ENCODE data around the gene GLI2. TPM values are rescaled to one million over a fixed set of nuclear protein-coding genes. Genes with fewer than 3 reads are reported as not detected.

Gene GLI2
- total RNA-seq, 1 experiment from 2014 or later = 3.4 TPM

GRCh38 chr2:120765678-120766469 is 30.2 kb downstream of the GLI2 start (continued):
- TF ChIP-seq ZFX (IDR thresholded peaks at IDR 0.05) = no peak

DNA sequence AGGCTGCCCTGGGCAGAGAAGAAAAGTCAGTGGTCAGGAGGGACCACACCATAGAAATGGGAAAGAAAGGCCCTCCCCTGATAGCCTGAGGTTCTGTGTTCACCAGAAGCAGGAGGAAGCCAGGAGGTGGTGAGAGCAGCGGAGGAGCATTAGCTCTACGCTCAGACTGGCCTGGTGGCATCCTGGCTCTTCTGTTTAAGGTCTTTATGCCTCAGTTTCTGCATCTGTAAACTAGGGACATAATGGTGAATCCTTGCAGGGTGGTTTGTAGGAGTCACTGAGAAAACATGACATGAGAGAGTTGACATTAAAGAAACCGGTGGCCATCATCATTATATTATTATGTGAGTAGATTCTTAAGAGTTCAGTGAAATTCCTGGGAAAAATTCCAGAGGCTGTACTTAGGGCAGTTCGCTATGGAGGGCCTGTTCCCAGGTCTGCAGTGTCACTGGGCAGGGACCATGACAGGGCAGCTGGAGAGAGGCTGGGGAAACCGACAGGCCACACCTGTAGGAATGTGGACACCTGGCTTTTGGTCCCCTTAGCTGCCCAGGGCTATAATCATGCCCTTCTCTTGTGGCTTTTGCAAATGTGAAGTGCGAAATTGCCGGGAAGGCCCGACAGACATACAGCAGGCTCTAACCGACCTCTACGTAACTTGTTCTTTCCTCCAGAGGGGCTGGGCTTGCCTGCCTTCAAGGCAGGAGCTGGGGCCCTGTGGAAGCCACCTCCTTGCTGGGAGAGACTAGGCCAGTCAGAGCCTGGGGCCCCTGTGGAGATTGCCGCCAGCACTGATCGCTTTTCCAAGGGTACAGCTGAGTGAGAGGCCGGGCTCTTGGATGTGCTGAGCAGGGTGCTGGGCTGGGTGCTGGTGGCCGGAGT is 31.0 kb downstream of the GLI2 start:
- BruUV-seq (replicated peaks) = no TSS peak
- RAD21 ChIA-PET (ENCODE audit: low non-redundant PET in 1 of 2, low total read pairs in 2 of 2, uncharacterized antibody in 2 of 2, unreplicated experiment in 2 of 2) = no interaction called here
- ATAC-seq (no peak), DNase-seq (ENCODE audit: low read depth, low spot score) (no peak)
- Histone ChIP-seq H3K9ac (ENCODE audit: low read length) (no peak overlapping the region), H3K27me3 (ENCODE audit: insufficient read depth, low read length) (no peaks in the 10 kb centered on the region), H4K20me1 (ENCODE audit: insufficient read depth) (no peaks in the 10 kb centered on the region), H3K36me3 (ENCODE audit: control insufficient read depth in 1 of 2, insufficient read depth in 2 of 2, low read length in 2 of 2) (no peaks in the 10 kb centered on the region), H3K4me2 (ENCODE audit: low read length) (no peak overlapping the region), H2AFZ (ENCODE audit: low read depth, low read length, poor library complexity, severe bottlenecking) (no peak overlapping the region), H3K4me3 (replicated peaks in 1 of 2; ENCODE audit: low read depth in 1 of 2, low read length in 2 of 2) (no peak overlapping the region), H3K9me3 (ENCODE audit: control insufficient read depth in 1 of 2, insufficient read depth in 1 of 2, low read depth in 1 of 2, low read length in 2 of 2) (no peaks in the 10 kb centered on the region), H3K9me2 (ENCODE audit: insufficient read depth) (no peaks in the 10 kb centered on the region), H3K4me1 (ENCODE audit: control insufficient read depth in 1 of 2, insufficient read depth in 2 of 2, low read length in 2 of 2) (peaks cover 14 to 33% of the 10 kb centered on the region in 2 experiments), H3K27ac (ENCODE audit: low read depth, low read length) (no peak overlapping the region), H3K79me2 (ENCODE audit: insufficient read depth, low read length) (no peaks in the 10 kb centered on the region)
- POLR2A ChIA-PET = no interaction called here
- TF ChIP-seq SP1 (IDR thresholded peaks at IDR 0.05; ENCODE audit: low read depth) (no peak), CTCF (IDR thresholded peaks at IDR 0.05 in 2 of 3, conservative IDR thresholded peaks at IDR 0.05 in 1 of 3; ENCODE audit: borderline replicate concordance in 1 of 3, insufficient read depth in 1 of 3, low read depth in 2 of 3, low read length in 2 of 3) (no peak), YY1 (IDR thresholded peaks at IDR 0.05; ENCODE audit: extremely low read depth, insufficient replicate concordance, low read depth, low read length) (no peak), ZNF274 (IDR thresholded peaks at IDR 0.05; ENCODE audit: low read depth, low read length) (no peak), CEBPB (IDR thresholded peaks at IDR 0.05; ENCODE audit: low read depth) (no peak), CBX3 (IDR thresholded peaks at IDR 0.05; ENCODE audit: low read depth) (no peak), ZFX (IDR thresholded peaks at IDR 0.05) (no peak), ELF1 (IDR thresholded peaks at IDR 0.05; ENCODE audit: borderline replicate concordance, low read depth) (no peak), EGR1 (IDR thresholded peaks at IDR 0.05; ENCODE audit: low read depth) (no peak)
- TF ChIP-seq, protein P1, sequence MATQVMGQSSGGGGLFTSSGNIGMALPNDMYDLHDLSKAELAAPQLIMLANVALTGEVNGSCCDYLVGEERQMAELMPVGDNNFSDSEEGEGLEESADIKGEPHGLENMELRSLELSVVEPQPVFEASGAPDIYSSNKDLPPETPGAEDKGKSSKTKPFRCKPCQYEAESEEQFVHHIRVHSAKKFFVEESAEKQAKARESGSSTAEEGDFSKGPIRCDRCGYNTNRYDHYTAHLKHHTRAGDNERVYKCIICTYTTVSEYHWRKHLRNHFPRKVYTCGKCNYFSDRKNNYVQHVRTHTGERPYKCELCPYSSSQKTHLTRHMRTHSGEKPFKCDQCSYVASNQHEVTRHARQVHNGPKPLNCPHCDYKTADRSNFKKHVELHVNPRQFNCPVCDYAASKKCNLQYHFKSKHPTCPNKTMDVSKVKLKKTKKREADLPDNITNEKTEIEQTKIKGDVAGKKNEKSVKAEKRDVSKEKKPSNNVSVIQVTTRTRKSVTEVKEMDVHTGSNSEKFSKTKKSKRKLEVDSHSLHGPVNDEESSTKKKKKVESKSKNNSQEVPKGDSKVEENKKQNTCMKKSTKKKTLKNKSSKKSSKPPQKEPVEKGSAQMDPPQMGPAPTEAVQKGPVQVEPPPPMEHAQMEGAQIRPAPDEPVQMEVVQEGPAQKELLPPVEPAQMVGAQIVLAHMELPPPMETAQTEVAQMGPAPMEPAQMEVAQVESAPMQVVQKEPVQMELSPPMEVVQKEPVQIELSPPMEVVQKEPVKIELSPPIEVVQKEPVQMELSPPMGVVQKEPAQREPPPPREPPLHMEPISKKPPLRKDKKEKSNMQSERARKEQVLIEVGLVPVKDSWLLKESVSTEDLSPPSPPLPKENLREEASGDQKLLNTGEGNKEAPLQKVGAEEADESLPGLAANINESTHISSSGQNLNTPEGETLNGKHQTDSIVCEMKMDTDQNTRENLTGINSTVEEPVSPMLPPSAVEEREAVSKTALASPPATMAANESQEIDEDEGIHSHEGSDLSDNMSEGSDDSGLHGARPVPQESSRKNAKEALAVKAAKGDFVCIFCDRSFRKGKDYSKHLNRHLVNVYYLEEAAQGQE (IDR thresholded peaks at IDR 0.05; ENCODE audit: low read depth) = no peak
- TF ChIP-seq, protein P2, sequence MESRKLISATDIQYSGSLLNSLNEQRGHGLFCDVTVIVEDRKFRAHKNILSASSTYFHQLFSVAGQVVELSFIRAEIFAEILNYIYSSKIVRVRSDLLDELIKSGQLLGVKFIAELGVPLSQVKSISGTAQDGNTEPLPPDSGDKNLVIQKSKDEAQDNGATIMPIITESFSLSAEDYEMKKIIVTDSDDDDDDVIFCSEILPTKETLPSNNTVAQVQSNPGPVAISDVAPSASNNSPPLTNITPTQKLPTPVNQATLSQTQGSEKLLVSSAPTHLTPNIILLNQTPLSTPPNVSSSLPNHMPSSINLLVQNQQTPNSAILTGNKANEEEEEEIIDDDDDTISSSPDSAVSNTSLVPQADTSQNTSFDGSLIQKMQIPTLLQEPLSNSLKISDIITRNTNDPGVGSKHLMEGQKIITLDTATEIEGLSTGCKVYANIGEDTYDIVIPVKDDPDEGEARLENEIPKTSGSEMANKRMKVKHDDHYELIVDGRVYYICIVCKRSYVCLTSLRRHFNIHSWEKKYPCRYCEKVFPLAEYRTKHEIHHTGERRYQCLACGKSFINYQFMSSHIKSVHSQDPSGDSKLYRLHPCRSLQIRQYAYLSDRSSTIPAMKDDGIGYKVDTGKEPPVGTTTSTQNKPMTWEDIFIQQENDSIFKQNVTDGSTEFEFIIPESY (IDR thresholded peaks at IDR 0.05; ENCODE audit: extremely low read depth, insufficient replicate concordance, low read length) = no peak
- CTCF ChIA-PET = no interaction called here
- intact Hi-C loops (cut with micrococcal nuclease) = no loop called here

All from HCT116 (cell line).